T-helper 2 cell treated with Interferon-gamma antibody and Interleukin-4, amounts not matched to agents 5 μg/mL and 100 μg/mL, for 36 hours (primary cell): Measurements from ENCODE around the gene GLTP.
"Not testable (repeated sequence)": the region's sequence is repeated elsewhere in the genome, so short reads cannot be mapped to it uniquely, and the experiment has no call there.

Experiments
- DNase-seq: peaks from one replicate; pipeline ENCODE4 v3.0.0; 2021; ENCODE audit warnings: low spot score
- H3K27ac Mint-ChIP-seq: one replicate; pipeline ENCODE4 v1.8.0; 2021; ENCODE audit warnings: mild to moderate bottlenecking, mixed read lengths
- H3K27me3 Mint-ChIP-seq: one replicate; pipeline ENCODE4 v1.8.0; 2021; ENCODE audit warnings: low read depth, mixed read lengths
- H3K36me3 Mint-ChIP-seq: one replicate; pipeline ENCODE4 v1.8.0; 2021; ENCODE audit warnings: low read depth, mixed read lengths
- H3K4me1 Mint-ChIP-seq: one replicate; pipeline ENCODE4 v1.8.0; 2021; ENCODE audit warnings: low read depth, mixed read lengths
- H3K4me3 Mint-ChIP-seq: one replicate; pipeline ENCODE4 v1.8.0; 2022; ENCODE audit warnings: mild to moderate bottlenecking, moderate library complexity, mixed read lengths
- H3K9me3 Mint-ChIP-seq: one replicate; pipeline ENCODE4 v1.8.0; 2021; ENCODE audit warnings: mixed read lengths

GLTP gene

GRCh38 chr12:109893261-109893995 is 13.1 kb upstream of the GLTP start:
- Mint-ChIP-seq H3K9me3 (no peaks in the 10 kb centered on the region), H3K27me3 (peaks cover 3% of the 10 kb centered on the region), H3K4me1 (peaks cover 34% of the 10 kb centered on the region), H3K36me3 (peaks cover under 1% of the 10 kb centered on the region), H3K4me3 (no peak overlapping the region), H3K27ac (no peak overlapping the region)
- no peak for DNase-seq

- Mint-ChIP-seq H3K36me3 (peaks cover 2% of the 10 kb centered on the region), H3K4me1 (peaks cover 41% of the 10 kb centered on the region), H3K4me3 (peak overlapping the region; percentile 13), H3K27me3 (peaks cover 3% of the 10 kb centered on the region), H3K9me3 (no peaks in the 10 kb centered on the region), H3K27ac (no peak overlapping the region)
- DNase-seq = no peak
These were observed 12.4 kb upstream of the GLTP start for GRCh38 chr12:109892748-109893147.

- H3K9me3 Mint-ChIP-seq = no peaks in the 10 kb centered on the region
- no peak for DNase-seq
- no peak overlapping the region for H3K27ac Mint-ChIP-seq
- H3K4me3 Mint-ChIP-seq = no peak overlapping the region
- H3K36me3 Mint-ChIP-seq = peaks cover 2% of the 10 kb centered on the region
- peaks cover 3% of the 10 kb centered on the region for H3K27me3 Mint-ChIP-seq
- H3K4me1 Mint-ChIP-seq = peaks cover 45% of the 10 kb centered on the region
These were observed 11.9 kb upstream of the GLTP start for GRCh38 chr12:109892165-109892715.

- not testable (repeated sequence) for DNase-seq, H3K4me3 Mint-ChIP-seq, H3K27ac Mint-ChIP-seq, H3K9me3 Mint-ChIP-seq, H3K27me3 Mint-ChIP-seq, H3K36me3 Mint-ChIP-seq
- peaks cover 45% of the 10 kb centered on the region for H3K4me1 Mint-ChIP-seq
These were observed 11.4 kb upstream of the GLTP start for GRCh38 chr12:109891731-109892130.

- DNase-seq = no peak
- H3K36me3 Mint-ChIP-seq = peaks cover 2% of the 10 kb centered on the region
- H3K4me1 Mint-ChIP-seq = peaks cover 45% of the 10 kb centered on the region
- H3K9me3 Mint-ChIP-seq = no peaks in the 10 kb centered on the region
- H3K27me3 Mint-ChIP-seq = peaks cover 3% of the 10 kb centered on the region
- peak overlapping the region; percentile 31 for H3K27ac Mint-ChIP-seq
- H3K4me3 Mint-ChIP-seq = no peak overlapping the region
These were observed 10.4 kb upstream of the GLTP start for GRCh38 chr12:109890620-109891170.

- Mint-ChIP-seq H3K36me3 (peaks cover 2% of the 10 kb centered on the region), H3K27me3 (peaks cover 11% of the 10 kb centered on the region), H3K4me1 (peaks cover 47% of the 10 kb centered on the region), H3K27ac (peak overlapping the region; percentile 97), H3K9me3 (no peaks in the 10 kb centered on the region), H3K4me3 (peak overlapping the region; percentile 70)
- no peak for DNase-seq
These were observed 8.1 kb upstream of the GLTP start for GRCh38 chr12:109888179-109889020.

- H3K4me3 Mint-ChIP-seq = no peak overlapping the region
- peaks cover 2% of the 10 kb centered on the region for H3K36me3 Mint-ChIP-seq
- H3K4me1 Mint-ChIP-seq = peaks cover 42% of the 10 kb centered on the region
These were observed 5.3 kb upstream of the GLTP start for GRCh38 chr12:109885616-109886015.

GRCh38 chr12:109883461-109883860 is 3.1 kb upstream of the GLTP start:
- peaks cover 40% of the 10 kb centered on the region for H3K4me1 Mint-ChIP-seq
- no peak overlapping the region for H3K27ac Mint-ChIP-seq
- H3K9me3 Mint-ChIP-seq = no peaks in the 10 kb centered on the region
- no peak overlapping the region for H3K4me3 Mint-ChIP-seq
- H3K36me3 Mint-ChIP-seq = peaks cover 1% of the 10 kb centered on the region
- no peak for DNase-seq
- H3K27me3 Mint-ChIP-seq = peaks cover 14% of the 10 kb centered on the region

More at GRCh38 chr12:109885616-109886015, 5.3 kb upstream of the GLTP start:
- H3K27ac Mint-ChIP-seq = no peak overlapping the region
- DNase-seq = no peak
- peaks cover 14% of the 10 kb centered on the region for H3K27me3 Mint-ChIP-seq
- H3K9me3 Mint-ChIP-seq = no peaks in the 10 kb centered on the region

GRCh38 chr12:109881752-109882151 is 1.4 kb upstream of the GLTP start:
- no peaks in the 10 kb centered on the region for H3K36me3 Mint-ChIP-seq
- H3K9me3 Mint-ChIP-seq = no peaks in the 10 kb centered on the region
- H3K27me3 Mint-ChIP-seq = peaks cover 14% of the 10 kb centered on the region
- H3K4me1 Mint-ChIP-seq = peaks cover 32% of the 10 kb centered on the region
- DNase-seq = no peak
- peak overlapping the region; percentile 74 for H3K4me3 Mint-ChIP-seq
- no peak overlapping the region for H3K27ac Mint-ChIP-seq

GRCh38 chr12:109880938-109881337 is 597 bp upstream of the GLTP start:
- peaks cover 14% of the 10 kb centered on the region for H3K27me3 Mint-ChIP-seq
- H3K36me3 Mint-ChIP-seq = no peaks in the 10 kb centered on the region
- H3K9me3 Mint-ChIP-seq = no peaks in the 10 kb centered on the region
- H3K4me3 Mint-ChIP-seq = peak overlapping the region; percentile 74
- H3K27ac Mint-ChIP-seq = peak overlapping the region; percentile 74
- H3K4me1 Mint-ChIP-seq = peaks cover 32% of the 10 kb centered on the region
- no peak for DNase-seq

GRCh38 chr12:109879351-109880042 is 844 bp downstream of the GLTP start:
- Mint-ChIP-seq H3K4me3 (peak overlapping the region; percentile 96), H3K9me3 (no peaks in the 10 kb centered on the region), H3K27ac (peak overlapping the region; percentile 93), H3K36me3 (no peaks in the 10 kb centered on the region), H3K27me3 (peaks cover 11% of the 10 kb centered on the region), H3K4me1 (peaks cover 37% of the 10 kb centered on the region)
- no peak for DNase-seq

- H3K4me3 Mint-ChIP-seq = peak overlapping the region; percentile 96
- no peaks in the 10 kb centered on the region for H3K9me3 Mint-ChIP-seq
- peaks cover 10% of the 10 kb centered on the region for H3K27me3 Mint-ChIP-seq
- H3K36me3 Mint-ChIP-seq = no peaks in the 10 kb centered on the region
- DNase-seq = no peak
- H3K27ac Mint-ChIP-seq = no peak overlapping the region
- H3K4me1 Mint-ChIP-seq = peaks cover 35% of the 10 kb centered on the region
These were observed 1.6 kb downstream of the GLTP start for GRCh38 chr12:109878749-109879148.

- peaks cover 30% of the 10 kb centered on the region for H3K4me1 Mint-ChIP-seq
These were observed 2.1 kb downstream of the GLTP start for GRCh38 chr12:109878247-109878625.

More at GRCh38 chr12:109878247-109878625, 2.1 kb downstream of the GLTP start:
- Mint-ChIP-seq H3K27me3 (peaks cover 5% of the 10 kb centered on the region), H3K36me3 (no peaks in the 10 kb centered on the region), H3K9me3 (no peaks in the 10 kb centered on the region), H3K27ac (no peak overlapping the region), H3K4me3 (peak overlapping the region; percentile 96)
- no peak for DNase-seq
